ENCODE measurements around the gene LSAMP. TPM values are rescaled to one million over a fixed set of nuclear protein-coding genes. Genes with fewer than 3 reads are reported as not detected.

LSAMP gene
- under 0.01 TPM in 2 replicates for total RNA-seq

GRCh38 chr3:116445311-116445841 is at the start of gene LSAMP:
Gene LSAMP (minus strand): TSS chr3:116445487.

Small RNAs within 50 kb of the gene (small RNA-seq; reads per million reads assigned to genes)
- not detected for gene RN7SL815P (ENCODE audit: low replicate concordance)

All from placental pericyte (primary cell).